Erythroblast (primary cell): ENCODE results near the gene SH3BP5.
A peak's percentile ranks its signal among the peaks of the same experiment; 100 is the strongest.

ENCODE experiments used
- DNase-seq, 2 experiments: peaks; one replicate each; lab custom pipeline; 2025; lab: John Stamatoyannopoulos, UW
- GATA1 ChIP-seq: IDR thresholded peaks from 2 replicates; pipeline ENCODE4 v1.6.1; 2011; ENCODE audit warnings: low read depth, mild to moderate bottlenecking, control low read depth, low read length, moderate library complexity
- POLR2A ChIP-seq: IDR thresholded peaks from 2 replicates; pipeline ENCODE4 v1.6.1; 2011; ENCODE audit warnings: mild to moderate bottlenecking, low read length

SH3BP5 gene

GRCh38 chr3:15228147-15228546, 104.2 kb downstream of the SH3BP5 start:
- DNase-seq: no peak
- TF ChIP-seq POLR2A (no peak), GATA1 (no peak)

- TF ChIP-seq GATA1 (no peak), POLR2A (no peak)
- DNase-seq: no peak
Observed at GRCh38 chr3:15223685-15224572, 108.5 kb downstream of the SH3BP5 start.

- TF ChIP-seq GATA1 (no peak), POLR2A (no peak)
- no peak for DNase-seq
Observed at GRCh38 chr3:15221574-15222217, 110.7 kb downstream of the SH3BP5 start.

GRCh38 chr3:15220661-15221060, 111.7 kb downstream of the SH3BP5 start:
- no peak for DNase-seq
- no peak for TF ChIP-seq GATA1

- TF ChIP-seq GATA1 (no peak), POLR2A (no peak)
- no peak for DNase-seq
Observed at GRCh38 chr3:15220056-15220455, 112.3 kb downstream of the SH3BP5 start.

- no peak for DNase-seq
- no peak for TF ChIP-seq GATA1
- TF ChIP-seq POLR2A: no peak
Observed at GRCh38 chr3:15218689-15219088, 113.7 kb downstream of the SH3BP5 start.

GRCh38 chr3:15217841-15218267, 114.5 kb downstream of the SH3BP5 start:
- DNase-seq: no peak
- no peak for TF ChIP-seq GATA1
- TF ChIP-seq POLR2A: no peak

GRCh38 chr3:15217011-15217671, 115.2 kb downstream of the SH3BP5 start:
- no peak for TF ChIP-seq POLR2A
- TF ChIP-seq GATA1: no peak
- DNase-seq: no peak

GRCh38 chr3:15216501-15216900, 115.9 kb downstream of the SH3BP5 start:
- TF ChIP-seq POLR2A (no peak), GATA1 (no peak)

GRCh38 chr3:15215996-15216395, 116.4 kb downstream of the SH3BP5 start:
- DNase-seq: no peak
- no peak for TF ChIP-seq GATA1
- no peak for TF ChIP-seq POLR2A

More at GRCh38 chr3:15216501-15216900, 115.9 kb downstream of the SH3BP5 start:
- no peak for DNase-seq

- DNase-seq: no peak
- TF ChIP-seq GATA1 (no peak), POLR2A (no peak)
Observed at GRCh38 chr3:15214758-15215157, 117.6 kb downstream of the SH3BP5 start.

GRCh38 chr3:15211937-15212336, 120.4 kb downstream of the SH3BP5 start:
- TF ChIP-seq POLR2A (no peak), GATA1 (no peak)
- no peak for DNase-seq

GRCh38 chr3:15207836-15208504, 124.4 kb downstream of the SH3BP5 start:
- TF ChIP-seq GATA1 (no peak), POLR2A (no peak)
- DNase-seq: peak; percentile 8 to 37
